ENCODE data around the gene SOAT2. TPM values are rescaled to one million over a fixed set of nuclear protein-coding genes. Genes with fewer than 3 reads are reported as not detected.

The SOAT2 gene
- total and polyA plus RNA-seq, 2 donors (not counting 1 experiment from before 2014, with no cell fraction given): under 0.01 TPM; not detected in 1

- Histone ChIP-seq H4K20me1 (ENCODE audit: control insufficient read depth, extremely low read depth, insufficient read depth, low read length) (no peaks in the 10 kb centered on the region), H3K4me2 (ENCODE audit: extremely low read depth, insufficient read depth, low read length) (no peak overlapping the region), H3K4me1 (ENCODE audit: control insufficient read depth, extremely low read depth, insufficient read depth, low read length) (peaks cover 9% of the 10 kb centered on the region), H3K36me3 (ENCODE audit: control insufficient read depth, insufficient read depth, low read length) (no peaks in the 10 kb centered on the region), H3K9me3 (ENCODE audit: control insufficient read depth, insufficient read depth, low read depth, low read length) (no peaks in the 10 kb centered on the region), H3K27ac (ENCODE audit: insufficient read depth, low read length) (no peak overlapping the region), H3K79me2 (ENCODE audit: control insufficient read depth, insufficient read depth, low read length) (peaks cover 4% of the 10 kb centered on the region), H3K27me3 (ENCODE audit: control insufficient read depth, insufficient read depth, low read length) (no peaks in the 10 kb centered on the region), H3K9ac (ENCODE audit: insufficient read depth, low read length) (no peak overlapping the region), H3K4me3 (replicated peaks in 1 of 4; ENCODE audit: control extremely low read depth in 1 of 4, insufficient read depth in 1 of 4, low read depth in 3 of 4, low read length in 4 of 4) (no peak overlapping the region), H2AFZ (ENCODE audit: low read length) (no peak overlapping the region)
- TF ChIP-seq EZH2 (IDR thresholded peaks at IDR 0.05; ENCODE audit: low read length, missing control alignments) (no peak), CTCF (conservative IDR thresholded peaks at IDR 0.05 in 1 of 2, IDR thresholded peaks at IDR 0.05 in 1 of 2; ENCODE audit: low read depth in 1 of 2, low read length in 2 of 2) (no peak)
- DNase-seq (ENCODE audit: low read depth in 2 of 2): no peak
Observed at GRCh38 chr12:53082637-53083175, 20.6 kb upstream of the SOAT2 start.

- Histone ChIP-seq H3K36me3 (ENCODE audit: control insufficient read depth, insufficient read depth, low read length) (no peaks in the 10 kb centered on the region), H3K79me2 (ENCODE audit: control insufficient read depth, insufficient read depth, low read length) (no peaks in the 10 kb centered on the region), H3K27ac (ENCODE audit: insufficient read depth, low read length) (no peak overlapping the region), H4K20me1 (ENCODE audit: control insufficient read depth, extremely low read depth, insufficient read depth, low read length) (no peaks in the 10 kb centered on the region), H3K4me1 (ENCODE audit: control insufficient read depth, extremely low read depth, insufficient read depth, low read length) (no peaks in the 10 kb centered on the region), H3K27me3 (ENCODE audit: control insufficient read depth, insufficient read depth, low read length) (no peaks in the 10 kb centered on the region), H3K9me3 (ENCODE audit: control insufficient read depth, insufficient read depth, low read depth, low read length) (no peaks in the 10 kb centered on the region), H2AFZ (ENCODE audit: low read length) (no peak overlapping the region), H3K4me3 (replicated peaks in 1 of 4; ENCODE audit: control extremely low read depth in 1 of 4, insufficient read depth in 1 of 4, low read depth in 3 of 4, low read length in 4 of 4) (no peak overlapping the region), H3K9ac (ENCODE audit: insufficient read depth, low read length) (no peak overlapping the region), H3K4me2 (ENCODE audit: extremely low read depth, insufficient read depth, low read length) (no peak overlapping the region)
- no peak for DNase-seq (ENCODE audit: low read depth in 2 of 2)
- TF ChIP-seq EZH2 (IDR thresholded peaks at IDR 0.05; ENCODE audit: low read length, missing control alignments): no peak
- no peak for TF ChIP-seq CTCF (conservative IDR thresholded peaks at IDR 0.05 in 1 of 2, IDR thresholded peaks at IDR 0.05 in 1 of 2; ENCODE audit: low read depth in 1 of 2, low read length in 2 of 2)
Observed at GRCh38 chr12:53086361-53086760, 16.9 kb upstream of the SOAT2 start.

- no peak overlapping the region for H3K27ac ChIP-seq (ENCODE audit: insufficient read depth, low read length)
- H3K4me2 ChIP-seq (ENCODE audit: extremely low read depth, insufficient read depth, low read length): no peak overlapping the region
- no peak overlapping the region for H2AFZ ChIP-seq (ENCODE audit: low read length)
- H3K9me3 ChIP-seq (ENCODE audit: control insufficient read depth, insufficient read depth, low read depth, low read length): no peaks in the 10 kb centered on the region
- H3K79me2 ChIP-seq (ENCODE audit: control insufficient read depth, insufficient read depth, low read length): no peaks in the 10 kb centered on the region
- no peaks in the 10 kb centered on the region for H3K36me3 ChIP-seq (ENCODE audit: control insufficient read depth, insufficient read depth, low read length)
- no peak for DNase-seq (ENCODE audit: low read depth in 2 of 2)
- no peak overlapping the region for H3K9ac ChIP-seq (ENCODE audit: insufficient read depth, low read length)
- TF ChIP-seq EZH2 (IDR thresholded peaks at IDR 0.05; ENCODE audit: low read length, missing control alignments) (no peak), CTCF (conservative IDR thresholded peaks at IDR 0.05 in 1 of 2, IDR thresholded peaks at IDR 0.05 in 1 of 2; ENCODE audit: low read depth in 1 of 2, low read length in 2 of 2) (no peak)
- H4K20me1 ChIP-seq (ENCODE audit: control insufficient read depth, extremely low read depth, insufficient read depth, low read length): no peaks in the 10 kb centered on the region
- no peak overlapping the region for H3K4me3 ChIP-seq (replicated peaks in 1 of 4; ENCODE audit: control extremely low read depth in 1 of 4, insufficient read depth in 1 of 4, low read depth in 3 of 4, low read length in 4 of 4)
- no peaks in the 10 kb centered on the region for H3K27me3 ChIP-seq (ENCODE audit: control insufficient read depth, insufficient read depth, low read length)
- peaks cover 3% of the 10 kb centered on the region for H3K4me1 ChIP-seq (ENCODE audit: control insufficient read depth, extremely low read depth, insufficient read depth, low read length)
Observed at GRCh38 chr12:53090105-53090504, 13.2 kb upstream of the SOAT2 start.
